Effector memory CD8-positive, alpha-beta T cell (primary cell): ENCODE measurements around the gene FTO.

Experiments used
- ATAC-seq: fragments of 150-1000 bp; cut with Tn5 transposase; replicated peaks from 2 replicates; pipeline ENCODE4 v1.10.0; 2021; ENCODE audit warnings: mild to moderate bottlenecking, moderate library complexity
- DNase-seq, 3 experiments: peaks; one replicate each; pipeline ENCODE4 v3.0.0; 2021
- H3K27ac Mint-ChIP-seq, 2 donors: one replicate each; pipeline ENCODE4 v1.8.0; 2022; ENCODE audit warnings: mild to moderate bottlenecking in 2 of 2, mixed read lengths in 2 of 2, moderate library complexity in 2 of 2
- H3K27me3 Mint-ChIP-seq, 2 donors: one replicate each; pipeline ENCODE4 v1.8.0; 2022; ENCODE audit warnings: mixed read lengths in 2 of 2
- H3K36me3 Mint-ChIP-seq: one replicate; pipeline ENCODE4 v1.8.0; 2022; ENCODE audit warnings: mild to moderate bottlenecking, moderate library complexity, mixed read lengths; ENCODE audit not compliant: insufficient read depth
- H3K4me1 Mint-ChIP-seq, 2 donors: one replicate each; pipeline ENCODE4 v1.8.0; 2022; ENCODE audit warnings: low read depth in 2 of 2, mixed read lengths in 2 of 2
- H3K4me3 Mint-ChIP-seq, 2 donors: one replicate each; pipeline ENCODE4 v1.8.0; 2022; ENCODE audit warnings: mild to moderate bottlenecking in 2 of 2, mixed read lengths in 2 of 2, moderate library complexity in 2 of 2
- H3K9me3 Mint-ChIP-seq, 2 donors: one replicate each; pipeline ENCODE4 v1.8.0; 2022; ENCODE audit warnings: mixed read lengths in 2 of 2

The FTO gene

GRCh38 chr16:53769787-53770186, 65.8 kb downstream of the FTO start:
- H3K4me1 Mint-ChIP-seq = peaks cover 7 to 23% of the 10 kb centered on the region in 2 donors
- no peak for ATAC-seq
- DNase-seq = no peak
- no peak overlapping the region for H3K27ac Mint-ChIP-seq
- no peaks in the 10 kb centered on the region for H3K36me3 Mint-ChIP-seq
- H3K4me3 Mint-ChIP-seq = no peak overlapping the region
- no peaks in the 10 kb centered on the region for H3K27me3 Mint-ChIP-seq
- H3K9me3 Mint-ChIP-seq = no peaks in the 10 kb centered on the region

DNA sequence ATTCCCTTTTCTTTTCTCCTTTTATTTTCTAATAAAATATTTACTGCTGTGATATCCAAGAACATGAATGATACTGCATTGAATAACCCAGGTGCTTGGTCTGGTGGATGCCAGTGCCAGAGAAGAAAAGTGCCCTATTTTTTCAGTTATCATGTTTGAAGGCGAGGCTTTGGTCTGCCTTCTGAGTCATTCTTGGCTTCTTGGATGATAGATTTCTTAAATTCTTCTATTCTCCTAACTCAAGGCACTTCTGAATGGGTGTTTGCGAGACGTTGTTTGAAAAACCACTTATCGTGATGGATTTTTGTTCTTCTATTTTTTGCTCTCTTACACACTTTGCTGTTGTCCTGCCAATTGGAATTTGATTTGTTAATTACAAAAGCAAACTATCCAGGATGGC, 66.7 kb downstream of the FTO start:
- no peak for DNase-seq
- no peak for ATAC-seq
- no peaks in the 10 kb centered on the region for H3K27me3 Mint-ChIP-seq
- peaks cover 11 to 29% of the 10 kb centered on the region in 2 donors for H3K4me1 Mint-ChIP-seq
- no peaks in the 10 kb centered on the region for H3K36me3 Mint-ChIP-seq
- no peak overlapping the region for H3K27ac Mint-ChIP-seq
- no peak overlapping the region for H3K4me3 Mint-ChIP-seq
- no peaks in the 10 kb centered on the region for H3K9me3 Mint-ChIP-seq

DNA sequence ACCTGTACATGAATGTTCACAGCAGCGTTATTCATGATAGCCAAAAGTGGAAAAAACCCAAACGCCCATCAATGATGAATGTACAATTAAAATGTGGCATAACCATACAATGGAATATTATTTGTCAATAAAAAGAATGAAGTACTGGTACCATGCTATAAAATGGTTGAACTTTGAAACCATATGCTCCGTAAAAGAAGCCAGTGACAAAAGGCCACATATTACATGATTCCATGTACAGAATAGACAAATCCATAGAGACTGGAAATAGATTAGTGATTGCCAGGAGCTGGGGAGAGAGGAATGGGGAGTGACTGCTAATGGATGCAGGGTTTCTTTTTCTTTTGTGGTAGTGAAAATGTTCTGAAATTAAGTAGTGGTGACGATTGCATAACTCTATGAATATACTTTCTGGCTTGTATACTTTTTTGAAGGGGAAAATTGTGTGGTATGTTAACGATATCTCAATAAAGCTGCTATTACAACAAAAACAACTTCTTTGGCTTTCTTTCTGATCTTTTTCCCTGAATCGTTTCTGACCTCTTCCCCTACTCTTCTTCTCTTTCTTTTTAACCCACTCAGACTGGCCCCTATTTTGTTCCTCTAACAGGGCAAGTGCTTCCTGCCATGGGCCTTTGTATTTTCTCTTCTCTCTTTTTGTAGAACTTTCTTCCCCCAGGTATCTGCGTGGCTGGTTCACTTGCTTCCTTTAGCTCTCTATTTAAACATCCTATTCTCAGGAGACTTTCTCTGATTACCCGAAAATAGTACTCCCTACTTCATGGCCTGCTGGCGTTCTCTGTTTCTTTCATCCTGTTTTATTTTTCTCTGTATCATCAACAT, 67.9 kb downstream of the FTO start:
- DNase-seq = no peak
- Mint-ChIP-seq H3K27ac (no peak overlapping the region), H3K27me3 (no peaks in the 10 kb centered on the region), H3K4me3 (no peak overlapping the region), H3K4me1 (peaks cover 15 to 27% of the 10 kb centered on the region in 2 donors), H3K9me3 (no peaks in the 10 kb centered on the region), H3K36me3 (no peaks in the 10 kb centered on the region)
- ATAC-seq = no peak

- H3K27me3 Mint-ChIP-seq = no peaks in the 10 kb centered on the region
- H3K9me3 Mint-ChIP-seq = no peaks in the 10 kb centered on the region
- ATAC-seq (no peak), DNase-seq (no peak)
- H3K4me1 Mint-ChIP-seq = peaks cover 11 to 23% of the 10 kb centered on the region in 2 donors
- H3K27ac Mint-ChIP-seq = no peak overlapping the region
- no peak overlapping the region for H3K4me3 Mint-ChIP-seq
- H3K36me3 Mint-ChIP-seq = no peaks in the 10 kb centered on the region
These were observed 69.3 kb downstream of the FTO start for GRCh38 chr16:53773150-53773846.

DNA sequence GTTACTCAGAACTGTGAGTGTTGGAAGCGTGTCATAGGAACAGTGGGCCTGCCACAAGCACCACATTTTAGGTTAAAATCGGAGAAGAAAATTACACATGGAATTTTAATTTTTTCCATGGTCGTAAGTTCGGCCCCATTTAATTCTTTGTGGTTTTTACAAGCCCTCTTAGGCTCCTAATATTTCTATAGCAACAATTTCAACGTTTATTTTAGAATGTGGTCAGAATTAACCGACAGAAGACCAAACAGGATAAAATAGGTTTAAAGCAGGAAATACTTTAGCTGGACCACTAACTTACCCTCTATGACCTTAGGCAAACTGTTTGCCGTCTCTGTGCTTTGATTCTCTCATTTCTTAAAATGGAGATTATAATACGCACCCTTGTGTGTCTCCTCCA, 69.9 kb downstream of the FTO start:
- no peaks in the 10 kb centered on the region for H3K9me3 Mint-ChIP-seq
- H3K4me3 Mint-ChIP-seq = no peak overlapping the region
- DNase-seq (no peak), ATAC-seq (no peak)
- no peaks in the 10 kb centered on the region for H3K36me3 Mint-ChIP-seq
- H3K27ac Mint-ChIP-seq = no peak overlapping the region
- H3K4me1 Mint-ChIP-seq = peaks cover 10 to 25% of the 10 kb centered on the region in 2 donors
- no peaks in the 10 kb centered on the region for H3K27me3 Mint-ChIP-seq

- no peak overlapping the region for H3K4me3 Mint-ChIP-seq
- no peak for ATAC-seq
- H3K9me3 Mint-ChIP-seq = no peaks in the 10 kb centered on the region
- no peak for DNase-seq
- H3K27me3 Mint-ChIP-seq = no peaks in the 10 kb centered on the region
- no peaks in the 10 kb centered on the region for H3K36me3 Mint-ChIP-seq
- peaks cover 16 to 29% of the 10 kb centered on the region in 2 donors for H3K4me1 Mint-ChIP-seq
- peak overlapping the region; percentile 2 to 13 for H3K27ac Mint-ChIP-seq
These were observed 71.3 kb downstream of the FTO start for GRCh38 chr16:53775106-53775820.

DNA sequence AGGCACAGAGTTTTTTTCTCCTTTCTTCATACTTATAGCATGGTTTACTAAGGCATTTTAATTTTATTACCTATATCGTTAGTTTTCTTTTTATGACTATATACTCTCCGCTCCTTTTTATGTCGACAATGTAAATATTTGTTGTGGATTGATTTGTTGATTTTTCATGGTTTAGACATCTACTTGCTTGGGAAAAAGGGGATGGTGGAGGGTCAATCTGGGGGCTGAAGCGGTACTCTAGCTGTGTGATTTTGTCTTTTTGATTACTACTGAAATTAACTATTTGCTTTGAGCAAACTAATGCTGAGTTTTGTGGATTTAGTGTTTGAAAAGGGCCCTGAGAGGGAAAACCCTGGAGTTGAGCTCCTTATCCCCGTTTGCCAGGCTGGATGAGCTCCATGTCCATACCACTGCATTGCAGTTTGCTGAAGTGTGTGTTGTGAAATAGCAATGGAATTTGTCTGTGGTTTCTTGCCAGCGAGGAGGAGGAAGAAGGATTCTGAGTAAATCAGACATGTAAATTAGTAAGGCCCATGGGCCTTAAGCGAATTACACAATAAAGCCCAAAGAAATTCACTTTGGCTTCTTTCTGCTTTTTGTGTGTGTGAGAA, 72.0 kb downstream of the FTO start:
- H3K4me1 Mint-ChIP-seq = peaks cover 17 to 30% of the 10 kb centered on the region in 2 donors
- H3K27ac Mint-ChIP-seq = no peak overlapping the region
- no peaks in the 10 kb centered on the region for H3K36me3 Mint-ChIP-seq
- no peak for ATAC-seq
- H3K4me3 Mint-ChIP-seq = no peak overlapping the region
- no peaks in the 10 kb centered on the region for H3K9me3 Mint-ChIP-seq
- no peaks in the 10 kb centered on the region for H3K27me3 Mint-ChIP-seq
- no peak for DNase-seq

- Mint-ChIP-seq H3K9me3 (no peaks in the 10 kb centered on the region), H3K27me3 (no peaks in the 10 kb centered on the region), H3K4me1 (peaks cover 24 to 38% of the 10 kb centered on the region in 2 donors), H3K4me3 (no peak overlapping the region), H3K27ac (no peak overlapping the region), H3K36me3 (peaks cover 7% of the 10 kb centered on the region)
- ATAC-seq = no peak
- DNase-seq = no peak
These were observed 75.2 kb downstream of the FTO start for GRCh38 chr16:53779186-53779585.

- Mint-ChIP-seq H3K4me3 (no peak overlapping the region), H3K9me3 (no peaks in the 10 kb centered on the region), H3K4me1 (peaks cover 24 to 36% of the 10 kb centered on the region in 2 donors), H3K36me3 (peaks cover 7% of the 10 kb centered on the region), H3K27ac (peak overlapping the region; percentile 32 to 67), H3K27me3 (no peaks in the 10 kb centered on the region)
- ATAC-seq (no peak), DNase-seq (no peak)
These were observed 76.1 kb downstream of the FTO start for GRCh38 chr16:53780051-53780450.

DNA sequence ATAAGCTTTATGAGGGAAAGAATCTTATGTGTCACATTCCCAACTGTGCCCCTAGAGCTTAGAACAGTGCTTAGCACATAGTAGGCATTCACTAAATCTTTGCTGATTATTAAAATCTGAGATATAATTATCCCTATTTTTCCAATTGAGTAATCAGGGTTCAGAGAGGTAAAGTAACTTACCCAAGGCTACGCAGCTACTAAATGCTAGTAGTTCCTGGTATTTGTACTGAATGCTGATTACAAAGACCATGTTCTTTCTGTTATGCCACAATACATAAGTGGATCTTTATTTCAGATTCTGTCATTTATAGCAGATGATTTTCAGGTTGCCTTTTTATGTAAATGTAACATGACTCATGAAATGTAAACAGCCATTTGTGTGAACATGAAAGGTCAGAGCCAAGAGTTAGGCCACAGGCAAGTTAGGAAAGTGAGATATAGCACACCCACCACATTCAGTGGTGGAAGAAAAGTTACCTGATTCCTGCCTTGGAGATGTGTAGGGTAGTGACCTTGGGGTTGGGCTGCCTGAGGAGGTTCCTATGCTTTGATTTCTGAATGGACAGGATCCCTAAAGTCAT, 77.2 kb downstream of the FTO start:
- DNase-seq (no peak), ATAC-seq (no peak)
- Mint-ChIP-seq H3K27me3 (no peaks in the 10 kb centered on the region), H3K36me3 (peaks cover 7% of the 10 kb centered on the region), H3K27ac (no peak overlapping the region), H3K4me1 (peaks cover 14 to 30% of the 10 kb centered on the region in 2 donors), H3K9me3 (no peaks in the 10 kb centered on the region), H3K4me3 (no peak overlapping the region)

DNA sequence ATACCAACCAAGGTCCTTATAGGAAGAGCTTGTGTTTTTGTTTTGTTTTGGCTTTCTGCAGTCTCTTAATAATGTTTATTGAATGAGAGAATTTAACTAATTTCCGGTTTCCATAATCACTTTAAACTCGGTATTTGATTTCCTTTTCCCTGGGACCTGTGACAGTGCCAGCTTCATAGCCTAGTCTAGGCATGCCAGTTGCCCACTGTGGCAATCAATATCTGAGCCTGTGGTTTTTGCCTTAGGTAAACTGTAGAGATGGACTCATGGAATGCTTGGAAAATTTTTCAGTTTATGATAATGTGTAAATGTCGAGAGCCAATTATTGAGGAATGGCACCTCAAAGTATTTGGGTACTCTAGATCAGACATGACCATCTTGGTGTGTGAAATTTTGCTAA, 78.2 kb downstream of the FTO start:
- Mint-ChIP-seq H3K36me3 (peaks cover 10% of the 10 kb centered on the region), H3K27me3 (no peaks in the 10 kb centered on the region), H3K4me3 (no peak overlapping the region), H3K4me1 (peaks cover 14 to 30% of the 10 kb centered on the region in 2 donors), H3K27ac (no peak overlapping the region), H3K9me3 (no peaks in the 10 kb centered on the region)
- no peak for ATAC-seq
- DNase-seq = no peak

DNA sequence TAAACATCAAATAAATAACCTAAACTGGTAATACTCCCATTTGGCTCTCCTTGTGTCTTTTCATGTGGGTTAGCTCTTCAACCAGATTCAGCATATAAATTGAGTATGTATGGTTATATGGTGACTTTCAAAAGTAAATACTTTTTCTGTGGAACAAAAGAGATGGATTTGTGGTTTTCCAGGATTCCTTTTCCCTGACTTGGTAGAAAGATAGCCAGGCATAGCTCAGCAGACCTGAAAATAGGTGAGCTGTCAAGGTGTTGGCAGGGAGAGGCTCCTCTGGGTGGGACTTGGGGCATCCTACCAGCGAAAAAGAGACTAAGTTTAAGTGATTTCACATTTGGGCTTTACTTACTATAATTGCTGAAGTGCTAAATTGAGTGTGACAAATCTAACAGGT, 80.3 kb downstream of the FTO start:
- H3K4me3 Mint-ChIP-seq = no peak overlapping the region
- no peak for DNase-seq
- no peaks in the 10 kb centered on the region for H3K27me3 Mint-ChIP-seq
- ATAC-seq = no peak
- no peaks in the 10 kb centered on the region for H3K9me3 Mint-ChIP-seq
- H3K36me3 Mint-ChIP-seq = peaks cover 10% of the 10 kb centered on the region
- no peak overlapping the region for H3K27ac Mint-ChIP-seq
- H3K4me1 Mint-ChIP-seq = peaks cover 14 to 32% of the 10 kb centered on the region in 2 donors

GRCh38 chr16:53785044-53785443, 81.1 kb downstream of the FTO start:
- no peaks in the 10 kb centered on the region for H3K9me3 Mint-ChIP-seq
- no peaks in the 10 kb centered on the region for H3K27me3 Mint-ChIP-seq
- peaks cover 11 to 27% of the 10 kb centered on the region in 2 donors for H3K4me1 Mint-ChIP-seq
- DNase-seq (no peak), ATAC-seq (no peak)
- no peak overlapping the region for H3K4me3 Mint-ChIP-seq
- H3K36me3 Mint-ChIP-seq = peaks cover 10% of the 10 kb centered on the region
- H3K27ac Mint-ChIP-seq = no peak overlapping the region
